ENCODE measurements around the gene APP.
"Not testable (repeated sequence)": the region's sequence is repeated elsewhere in the genome, so short reads cannot be mapped to it uniquely, and the experiment has no call there.

APP gene

GRCh38 chr21:26162081-26162480, 8.5 kb downstream of the APP start:
- DNase-seq = no peak

GRCh38 chr21:26159869-26160268, 10.7 kb downstream of the APP start:
- DNase-seq = no peak

GRCh38 chr21:26157801-26158200, 12.8 kb downstream of the APP start:
- DNase-seq = no peak

GRCh38 chr21:26154753-26155152, 15.8 kb downstream of the APP start:
- no peak for DNase-seq

- no peak for DNase-seq
Measured at GRCh38 chr21:26153758-26154157, 16.8 kb downstream of the APP start.

GRCh38 chr21:26148840-26149354, 21.7 kb downstream of the APP start:
- DNase-seq = no peak

GRCh38 chr21:26148071-26148839, 22.3 kb downstream of the APP start:
- no peak for DNase-seq

- DNase-seq = no peak
Measured at GRCh38 chr21:26147535-26147934, 23.0 kb downstream of the APP start.

GRCh38 chr21:26146681-26147080, 23.9 kb downstream of the APP start:
- no peak for DNase-seq

- no peak for DNase-seq
Measured at GRCh38 chr21:26144031-26144430, 26.5 kb downstream of the APP start.

GRCh38 chr21:26142363-26142762, 28.2 kb downstream of the APP start:
- DNase-seq = no peak

GRCh38 chr21:26140926-26141325, 29.6 kb downstream of the APP start:
- no peak for DNase-seq

GRCh38 chr21:26140164-26140579, 30.4 kb downstream of the APP start:
- no peak for DNase-seq

- no peak for DNase-seq
Measured at GRCh38 chr21:26138615-26139257, 31.8 kb downstream of the APP start.

GRCh38 chr21:26137379-26138060, 33.0 kb downstream of the APP start:
- DNase-seq = no peak

GRCh38 chr21:26136671-26137070, 33.9 kb downstream of the APP start:
- no peak for DNase-seq

- no peak for DNase-seq
Measured at GRCh38 chr21:26135520-26135919, 35.0 kb downstream of the APP start.

GRCh38 chr21:26131554-26131953, 39.0 kb downstream of the APP start:
- DNase-seq = no peak

- not testable (repeated sequence) for DNase-seq
Measured at GRCh38 chr21:26131053-26131452, 39.5 kb downstream of the APP start.

- DNase-seq = no peak
Measured at GRCh38 chr21:26130249-26130881, 40.2 kb downstream of the APP start.

- DNase-seq = no peak
Measured at GRCh38 chr21:26127918-26128317, 42.7 kb downstream of the APP start.

GRCh38 chr21:26127073-26127814, 43.3 kb downstream of the APP start:
- no peak for DNase-seq

GRCh38 chr21:26126168-26126553, 44.4 kb downstream of the APP start:
- no peak for DNase-seq
